ENCODE results near the gene SELENOK. TPM values are rescaled to one million over a fixed set of nuclear protein-coding genes. Genes with fewer than 3 reads are reported as not detected.

The SELENOK gene
- total and polyA plus RNA-seq, 2 of the 4 experiments (the other 2 are of a cell fraction) = 35.5 to 37.1 TPM

GRCh38 chr3:53842436-53843194, 49.0 kb downstream of the SELENOK start:
- ChIA-PET POLR2A (ENCODE audit: unreplicated experiment) (no interaction called here), CTCF (interaction anchor here (0.8 kb wide), 1 partner anchor 17 kb away, joined by 5 read pairs; no protein-coding TSS in a partner anchor)
- Histone ChIP-seq H2BK15ac (ENCODE audit: low read depth, low read length) (no peak overlapping the region), H3K23ac (ENCODE audit: low read depth, low read length) (no peak overlapping the region), H3K36me3 (ENCODE audit: control insufficient read depth, insufficient read depth, low read length) (no peaks in the 10 kb centered on the region), H3K56ac (ENCODE audit: extremely low read depth, insufficient read depth, low read length) (no peak overlapping the region), H2BK20ac (ENCODE audit: low read depth, low read length) (no peak overlapping the region), H3K79me1 (ENCODE audit: low read depth in 1 of 2, low read length in 2 of 2) (no peaks in the 10 kb centered on the region), H3K27ac (ENCODE audit: insufficient read depth, low read length) (no peak overlapping the region), H3K27me3 (ENCODE audit: control insufficient read depth, insufficient read depth, low read length) (peaks cover 45% of the 10 kb centered on the region), H4K8ac (ENCODE audit: low read depth in 2 of 2, low read length in 2 of 2) (no peak overlapping the region), H3K9me3 (ENCODE audit: control insufficient read depth, insufficient read depth, low read length) (peaks cover 3% of the 10 kb centered on the region; the same call in 1 of the 2 replicates), H3K18ac (ENCODE audit: low read depth, low read length) (no peak overlapping the region), H3K4me3 (ENCODE audit: insufficient read depth, low read depth, low read length) (no peak overlapping the region), H3K4me2 (ENCODE audit: low read depth, low read length) (no peak overlapping the region), H2BK120ac (ENCODE audit: low read depth, low read length) (no peak overlapping the region), H2BK5ac (ENCODE audit: low read depth, low read length, poor library complexity, severe bottlenecking) (no peak overlapping the region), H3K9ac (ENCODE audit: low read depth, low read length) (no peak overlapping the region), H3K4ac (ENCODE audit: low read depth, low read length) (no peak overlapping the region), H2AFZ (replicated peaks; ENCODE audit: low read length, poor library complexity) (peak overlapping the region; percentile 17), H3K9me1 (ENCODE audit: insufficient read depth, low read length) (no peaks in the 10 kb centered on the region), H4K5ac (ENCODE audit: low read depth, low read length) (no peak overlapping the region), H3K14ac (replicated peaks; ENCODE audit: low read depth, low read length) (no peak overlapping the region), H4K91ac (ENCODE audit: insufficient read depth, low read depth, low read length) (no peak overlapping the region), H2AK5ac (ENCODE audit: low read depth, low read length) (no peak overlapping the region), H2AK9ac (replicated peaks; ENCODE audit: low read depth, low read length, poor library complexity) (no peak overlapping the region), H3K4me1 (ENCODE audit: control insufficient read depth, insufficient read depth, low read length) (no peaks in the 10 kb centered on the region; the same call in 1 of the 2 replicates), H4K20me1 (ENCODE audit: insufficient read depth, low read length) (no peaks in the 10 kb centered on the region)
- DNase-seq = peak; percentile 23
- in situ Hi-C loops (cut with MboI; ENCODE audit: low sequenced_read_pairs) = no loop called here
- BruUV-seq (replicated peaks) = no TSS peak
- ATAC-seq (ENCODE audit: low read depth) = no peak
- dilution Hi-C loops (cut with HindIII; ENCODE audit: low sequenced_read_pairs, unreplicated experiment) = no loop called here
- WGBS, 2 experiments (ENCODE audit: extremely low coverage in 2 of 2, insufficient read length in 1 of 2) = 60% methylated on average over 1 of the region's 12 CpGs; no CpG with 5 or more reads in 1 of the 2 experiments
- TF ChIP-seq CEBPB (IDR thresholded peaks at IDR 0.05; ENCODE audit: low read depth, low read length) (no peak), POLR2A (IDR thresholded peaks at IDR 0.05; ENCODE audit: low read depth, low read length) (no peak), RAD21 (IDR thresholded peaks at IDR 0.05; ENCODE audit: low read length) (no peak), MAFK (IDR thresholded peaks at IDR 0.05; ENCODE audit: low read depth, low read length) (no peak), BHLHE40 (IDR thresholded peaks at IDR 0.05; ENCODE audit: low read depth, low read length) (no peak), CTCF (conservative IDR thresholded peaks at IDR 0.05; ENCODE audit: low read depth, low read length) (0 out of 2 replicates have a peak, but pooled peaks have one; percentile 7), MXI1 (IDR thresholded peaks at IDR 0.05; ENCODE audit: borderline replicate concordance, low read depth, low read length) (no peak), USF2 (IDR thresholded peaks at IDR 0.05; ENCODE audit: low read depth, low read length) (no peak)
- intact Hi-C loops (cut with micrococcal nuclease) = no loop called here

Measured in IMR-90 (cell line).